A673 (cell line): ENCODE results near the gene NEURL1B. TPM values are rescaled to one million over a fixed set of nuclear protein-coding genes. Genes with fewer than 3 reads are reported as not detected.

Experiments
- BruUV-seq: library from RNA; stranded (reverse); fragments of 400-500 nt; replicated peaks from 2 replicates; lab custom pipeline; 2021; lab: Mats Ljungman, UMichigan
- CTCF ChIA-PET: fragments of 300-600 bp; sonication (Branson Sonifier 250); formaldehyde crosslinking; loops from one replicate; lab custom pipeline; 2022; ENCODE audit warnings: antibody characterized with exemption; lab: Charles Lee
- POLR2A ChIA-PET: fragments of 300-600 bp; sonication (Branson Sonifier 250); formaldehyde crosslinking; loops from one replicate; lab custom pipeline; 2022; ENCODE audit warnings: antibody characterized with exemption; ENCODE audit not compliant: low non-redundant PET; lab: Charles Lee
- DNase-seq: peaks from one replicate; pipeline ENCODE4 v3.0.0-alpha.2; 2015; ENCODE audit warnings: low spot score
- H3K27ac ChIP-seq: fragments of 200-600 bp; sonication (generic); 2 replicates; pipeline ENCODE4 v1.5.1; 2016; ENCODE audit warnings: mixed run types, low read depth, mild to moderate bottlenecking, mixed read lengths, antibody characterized with exemption, low read length; ENCODE audit not compliant: poor library complexity, severe bottlenecking
- H3K27me3 ChIP-seq: fragments of 200-600 bp; sonication (generic); replicated peaks from 2 replicates; pipeline ENCODE4 v1.6.1; 2017; ENCODE audit warnings: mixed run types, low read depth, mild to moderate bottlenecking, mixed read lengths, antibody characterized with exemption, low read length; ENCODE audit not compliant: insufficient read depth, poor library complexity
- H3K36me3 ChIP-seq: fragments of 200-600 bp; sonication (generic); 2 replicates; pipeline ENCODE4 v1.6.1; 2016; ENCODE audit warnings: mixed run types, mild to moderate bottlenecking, mixed read lengths, antibody characterized with exemption, low read length; ENCODE audit not compliant: insufficient read depth, poor library complexity, severe bottlenecking
- H3K4me1 ChIP-seq: fragments of 200-600 bp; sonication (generic); 2 replicates; pipeline ENCODE4 v1.6.1; 2017; ENCODE audit warnings: mixed run types, mild to moderate bottlenecking, mixed read lengths, antibody characterized with exemption, low read length; ENCODE audit not compliant: insufficient read depth, poor library complexity, severe bottlenecking
- H3K4me3 ChIP-seq: fragments of 200-600 bp; sonication (generic); 2 replicates; pipeline ENCODE4 v1.5.1; 2016; ENCODE audit warnings: low read depth, mixed run types, mild to moderate bottlenecking, mixed read lengths, low read length; ENCODE audit not compliant: poor library complexity, severe bottlenecking
- H3K9me3 ChIP-seq: fragments of 200-600 bp; sonication (generic); 2 replicates; pipeline ENCODE4 v1.6.1; 2016; ENCODE audit warnings: mixed run types, low read depth, mild to moderate bottlenecking, mixed read lengths, antibody characterized with exemption, low read length; ENCODE audit not compliant: poor library complexity, severe bottlenecking
- EZH2 ChIP-seq: fragments of 200-600 bp; sonication (generic); IDR thresholded peaks from 2 replicates; pipeline ENCODE4 v1.6.1; 2017; ENCODE audit warnings: borderline replicate concordance, low read depth, mild to moderate bottlenecking, mixed read lengths, antibody characterized with exemption, low read length; ENCODE audit not compliant: poor library complexity, severe bottlenecking
- intact Hi-C: fragments of 100-400 bp; cut with micrococcal nuclease; formaldehyde crosslinking; loops from one replicate; pipeline ENCODE4 v1.10.0; 2022; ENCODE audit not compliant: unreplicated experiment
- total RNA-seq: library from RNA; stranded (reverse); gene quantifications from 2 replicates; pipeline ENCODE4 v1.2.3, GENCODE V29; 2021
- TF ChIP-seq, protein P1 (sequence below): fragments of 300-800, 200-600 bp; sonication (generic); conservative IDR thresholded peaks from 2 replicates; pipeline ENCODE4 v1.5.1; 2017; ENCODE audit warnings: low read depth, mild to moderate bottlenecking, antibody characterized with exemption, low read length, moderate library complexity, mixed read lengths

Gene NEURL1B
- total RNA-seq, 1 experiment from 2014 or later: 5.1 TPM

DNA sequence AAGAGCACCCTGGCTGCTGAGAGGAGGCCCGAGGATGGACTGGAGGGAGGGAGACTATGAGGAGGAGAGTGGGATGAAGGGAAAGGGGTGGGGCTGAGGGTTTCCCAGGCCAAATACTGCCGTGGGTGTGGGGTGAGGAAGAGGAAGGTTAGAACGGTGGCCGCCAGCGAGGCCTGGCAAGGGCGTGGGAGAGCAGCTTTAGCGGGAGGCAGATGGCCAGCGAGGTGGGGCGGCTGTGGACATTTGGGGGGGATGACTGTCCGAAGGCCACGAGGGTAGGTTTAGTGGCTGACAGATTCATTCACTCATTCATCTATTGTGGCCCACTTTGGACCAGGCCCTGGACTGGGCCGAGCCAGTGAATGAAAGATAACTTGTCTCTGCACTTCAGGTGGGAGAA is 47.8 kb upstream of the NEURL1B start:
- Histone ChIP-seq H3K36me3 (no peaks in the 10 kb centered on the region), H3K27ac (no peak overlapping the region), H3K9me3 (no peaks in the 10 kb centered on the region), H3K27me3 (no peaks in the 10 kb centered on the region), H3K4me3 (no peak overlapping the region), H3K4me1 (no peaks in the 10 kb centered on the region)
- BruUV-seq: no TSS peak
- intact Hi-C loops: no loop called here
- TF ChIP-seq, protein P1, sequence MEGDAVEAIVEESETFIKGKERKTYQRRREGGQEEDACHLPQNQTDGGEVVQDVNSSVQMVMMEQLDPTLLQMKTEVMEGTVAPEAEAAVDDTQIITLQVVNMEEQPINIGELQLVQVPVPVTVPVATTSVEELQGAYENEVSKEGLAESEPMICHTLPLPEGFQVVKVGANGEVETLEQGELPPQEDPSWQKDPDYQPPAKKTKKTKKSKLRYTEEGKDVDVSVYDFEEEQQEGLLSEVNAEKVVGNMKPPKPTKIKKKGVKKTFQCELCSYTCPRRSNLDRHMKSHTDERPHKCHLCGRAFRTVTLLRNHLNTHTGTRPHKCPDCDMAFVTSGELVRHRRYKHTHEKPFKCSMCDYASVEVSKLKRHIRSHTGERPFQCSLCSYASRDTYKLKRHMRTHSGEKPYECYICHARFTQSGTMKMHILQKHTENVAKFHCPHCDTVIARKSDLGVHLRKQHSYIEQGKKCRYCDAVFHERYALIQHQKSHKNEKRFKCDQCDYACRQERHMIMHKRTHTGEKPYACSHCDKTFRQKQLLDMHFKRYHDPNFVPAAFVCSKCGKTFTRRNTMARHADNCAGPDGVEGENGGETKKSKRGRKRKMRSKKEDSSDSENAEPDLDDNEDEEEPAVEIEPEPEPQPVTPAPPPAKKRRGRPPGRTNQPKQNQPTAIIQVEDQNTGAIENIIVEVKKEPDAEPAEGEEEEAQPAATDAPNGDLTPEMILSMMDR: no peak
- no peak for TF ChIP-seq EZH2
- CTCF ChIA-PET: no interaction called here
- POLR2A ChIA-PET: no interaction called here
- no peak for DNase-seq

DNA sequence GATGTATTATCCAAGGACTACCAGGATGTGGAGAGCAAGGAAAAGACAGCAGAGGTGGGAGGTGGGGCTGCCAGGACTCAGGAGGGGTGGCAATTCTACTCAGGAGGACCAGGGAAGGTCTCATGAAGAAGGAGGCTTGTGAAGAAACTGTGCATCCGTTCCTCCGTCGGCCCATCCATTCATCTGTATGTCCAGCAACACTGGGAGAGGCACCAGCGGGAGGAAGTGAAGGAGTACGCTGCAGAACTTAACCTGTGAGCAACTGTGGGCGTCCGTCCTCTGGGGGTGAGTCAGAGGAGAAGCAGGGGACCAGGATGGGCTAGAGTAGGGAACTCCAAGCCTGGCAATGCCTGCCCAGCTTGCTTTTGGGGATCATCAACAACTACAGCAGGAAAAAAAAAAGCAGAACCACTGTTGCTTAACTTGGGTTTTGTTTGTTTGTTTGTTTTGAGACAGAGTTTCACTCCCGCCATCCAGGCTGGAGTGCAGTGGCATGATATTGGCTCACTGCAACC is 47.3 kb upstream of the NEURL1B start:
- no peak for DNase-seq
- Histone ChIP-seq H3K27me3 (no peaks in the 10 kb centered on the region), H3K4me3 (no peak overlapping the region), H3K27ac (no peak overlapping the region), H3K9me3 (no peaks in the 10 kb centered on the region), H3K36me3 (no peaks in the 10 kb centered on the region), H3K4me1 (no peaks in the 10 kb centered on the region)
- no TSS peak for BruUV-seq
- ChIA-PET POLR2A (no interaction called here), CTCF (no interaction called here)
- TF ChIP-seq EZH2: no peak
- TF ChIP-seq, protein P1: no peak
- intact Hi-C loops: no loop called here

DNA sequence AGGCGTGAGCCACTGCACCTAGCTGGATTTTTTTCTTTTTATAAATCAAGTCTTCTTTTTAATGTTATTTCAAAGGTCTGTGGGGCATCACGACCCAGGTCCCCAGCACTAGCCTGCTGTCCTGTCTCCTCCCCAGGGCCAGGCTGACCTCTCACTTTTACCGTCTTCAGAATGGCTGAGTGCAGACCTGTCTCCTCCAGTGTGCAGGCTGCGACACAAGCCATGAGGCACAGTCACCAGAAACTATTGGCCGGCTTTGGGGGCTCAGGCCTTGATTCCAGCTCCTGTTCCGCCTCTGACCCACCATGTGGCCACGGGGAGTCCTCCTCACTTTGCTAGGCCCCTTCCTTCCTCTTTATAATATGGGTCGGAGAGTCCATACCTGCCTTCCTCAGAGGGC is 46.6 kb upstream of the NEURL1B start:
- H3K36me3 ChIP-seq: no peaks in the 10 kb centered on the region
- intact Hi-C loops: no loop called here
- BruUV-seq: no TSS peak
- no peak overlapping the region for H3K4me3 ChIP-seq
- TF ChIP-seq, protein P1: no peak
- no peak for TF ChIP-seq EZH2
- ChIA-PET POLR2A (no interaction called here), CTCF (no interaction called here)
- H3K4me1 ChIP-seq: no peaks in the 10 kb centered on the region
- no peak for DNase-seq
- no peaks in the 10 kb centered on the region for H3K9me3 ChIP-seq
- no peaks in the 10 kb centered on the region for H3K27me3 ChIP-seq
- no peak overlapping the region for H3K27ac ChIP-seq
